Chondrocyte (in vitro differentiated cells): ENCODE data around the gene KCND3. TPM values are rescaled to one million over a fixed set of nuclear protein-coding genes. Genes with fewer than 3 reads are reported as not detected.

Experiments used
- DNase-seq: peaks from one replicate; pipeline ENCODE4 v3.0.0; 2021; ENCODE audit warnings: mixed read lengths, low spot score
- H3K27ac Mint-ChIP-seq: one replicate; pipeline ENCODE4 v1.8.0; 2021; ENCODE audit warnings: mild to moderate bottlenecking, moderate library complexity, mixed read lengths; ENCODE audit not compliant: unreplicated experiment
- H3K27me3 Mint-ChIP-seq: 2 replicates; pipeline ENCODE4 v1.8.0; 2021; ENCODE audit warnings: low read depth, mixed read lengths
- H3K36me3 Mint-ChIP-seq: 2 replicates; pipeline ENCODE4 v1.8.0; 2021; ENCODE audit warnings: low read depth, mixed read lengths
- H3K4me1 Mint-ChIP-seq: 2 replicates; pipeline ENCODE4 v1.8.0; 2021; ENCODE audit warnings: low read depth, mild to moderate bottlenecking, mixed read lengths
- H3K4me3 Mint-ChIP-seq: one replicate; pipeline ENCODE4 v1.8.0; 2021; ENCODE audit warnings: mild to moderate bottlenecking, moderate library complexity, mixed read lengths; ENCODE audit not compliant: unreplicated experiment
- H3K9me3 Mint-ChIP-seq: 2 replicates; pipeline ENCODE4 v1.8.0; 2021; ENCODE audit warnings: low read depth, mixed read lengths
- CTCF ChIP-seq: fragments of 200-600 bp; sonication (generic); IDR thresholded peaks from 2 replicates; pipeline ENCODE4 v1.5.0; 2021; ENCODE audit warnings: antibody characterized with exemption, mild to moderate bottlenecking, moderate library complexity
- long read RNA-seq: library from polyadenylated mRNA; stranded (forward); transcript quantifications from one replicate; pipeline ENCODE4 v2.0.0, GENCODE V29; 2021
- total RNA-seq: library from RNA; stranded (reverse); gene quantifications from 3 replicates; pipeline ENCODE4 v1.2.1, GENCODE V29; 2021

KCND3 gene
- total RNA-seq = 0.77 to 3.6 TPM (median 0.99 TPM) in 3 replicates
- long read RNA-seq = 0 reads

- Mint-ChIP-seq H3K27me3 (peaks cover 42% of the 10 kb centered on the region), H3K9me3 (no peaks in the 10 kb centered on the region), H3K27ac (peak within 1 kb of the TSS; percentile 41), H3K4me1 (peaks cover 16% of the 10 kb centered on the region), H3K4me3 (peak within 1 kb of the TSS; percentile 79), H3K36me3 (no peaks in the 10 kb centered on the region)
- DNase-seq = no peak
- no peak for TF ChIP-seq CTCF
These were observed at the start of gene KCND3 for GRCh38 chr1:111989531-111990025. Gene KCND3 (minus strand): TSS chr1:111989668.

GRCh38 chr1:112034277-112034676 lies 44.8 kb upstream of the KCND3 start:
- H3K9me3 Mint-ChIP-seq = no peaks in the 10 kb centered on the region
- H3K36me3 Mint-ChIP-seq = no peaks in the 10 kb centered on the region
- H3K27me3 Mint-ChIP-seq = peaks cover 12% of the 10 kb centered on the region
- no peak overlapping the region for H3K27ac Mint-ChIP-seq
- no peaks in the 10 kb centered on the region for H3K4me1 Mint-ChIP-seq
- DNase-seq = no peak
- H3K4me3 Mint-ChIP-seq = no peak overlapping the region
- TF ChIP-seq CTCF = no peak

GRCh38 chr1:112033439-112034120 lies 44.1 kb upstream of the KCND3 start:
- no peak for TF ChIP-seq CTCF
- H3K4me1 Mint-ChIP-seq = no peaks in the 10 kb centered on the region
- no peak overlapping the region for H3K27ac Mint-ChIP-seq
- DNase-seq = no peak
- H3K4me3 Mint-ChIP-seq = no peak overlapping the region
- H3K9me3 Mint-ChIP-seq = no peaks in the 10 kb centered on the region
- no peaks in the 10 kb centered on the region for H3K36me3 Mint-ChIP-seq
- peaks cover 12% of the 10 kb centered on the region for H3K27me3 Mint-ChIP-seq

GRCh38 chr1:112030157-112030556 lies 40.7 kb upstream of the KCND3 start:
- no peak for DNase-seq
- Mint-ChIP-seq H3K9me3 (no peaks in the 10 kb centered on the region), H3K36me3 (no peaks in the 10 kb centered on the region), H3K27me3 (peaks cover 3% of the 10 kb centered on the region), H3K27ac (no peak overlapping the region), H3K4me1 (no peaks in the 10 kb centered on the region), H3K4me3 (no peak overlapping the region)
- TF ChIP-seq CTCF = no peak

GRCh38 chr1:112027696-112028095 lies 38.2 kb upstream of the KCND3 start:
- TF ChIP-seq CTCF = no peak
- Mint-ChIP-seq H3K4me1 (no peaks in the 10 kb centered on the region), H3K27ac (no peak overlapping the region), H3K9me3 (no peaks in the 10 kb centered on the region), H3K27me3 (no peaks in the 10 kb centered on the region), H3K36me3 (no peaks in the 10 kb centered on the region), H3K4me3 (no peak overlapping the region)
- DNase-seq = no peak
